Measurements from ENCODE around the gene NT5DC4.

Gene NT5DC4

GRCh38 chr2:112728029-112728362 is 7.2 kb downstream of the NT5DC4 start:
- no peak overlapping the region for H3K4me3 ChIP-seq (ENCODE audit: low read depth, low read length)
- no peak for DNase-seq (ENCODE audit: low read depth)
- TF ChIP-seq CTCF (conservative IDR thresholded peaks at IDR 0.05; ENCODE audit: low read depth, low read length), result no peak

GRCh38 chr2:112728378-112729175 is 7.8 kb downstream of the NT5DC4 start:
- no peak for DNase-seq (ENCODE audit: low read depth)
- H3K4me3 ChIP-seq (ENCODE audit: low read depth, low read length), result no peak overlapping the region
- no peak for TF ChIP-seq CTCF (conservative IDR thresholded peaks at IDR 0.05; ENCODE audit: low read depth, low read length)

DNA sequence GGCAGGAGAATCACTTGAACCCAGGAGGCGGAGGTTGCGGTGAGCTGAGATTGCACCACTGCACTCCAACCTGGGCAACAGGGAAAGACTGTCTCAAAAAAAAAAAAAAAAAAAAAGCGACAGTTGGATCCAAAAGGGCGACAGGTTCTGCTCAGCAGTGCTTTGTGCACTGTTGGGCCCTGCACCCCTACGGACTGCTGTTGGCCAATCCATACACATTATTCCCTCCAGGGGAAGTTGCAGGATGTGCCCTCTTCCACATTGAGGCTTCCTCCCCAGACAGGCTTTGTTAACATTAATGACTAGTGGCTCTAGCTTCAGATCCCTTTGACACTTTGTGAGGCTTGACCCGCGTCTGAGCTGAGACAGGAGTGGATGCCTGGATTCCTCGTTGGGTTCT is 9.4 kb downstream of the NT5DC4 start:
- no peak overlapping the region for H3K4me3 ChIP-seq (ENCODE audit: low read depth, low read length)
- no peak for TF ChIP-seq CTCF (conservative IDR thresholded peaks at IDR 0.05; ENCODE audit: low read depth, low read length)
- DNase-seq (ENCODE audit: low read depth), result no peak

DNA sequence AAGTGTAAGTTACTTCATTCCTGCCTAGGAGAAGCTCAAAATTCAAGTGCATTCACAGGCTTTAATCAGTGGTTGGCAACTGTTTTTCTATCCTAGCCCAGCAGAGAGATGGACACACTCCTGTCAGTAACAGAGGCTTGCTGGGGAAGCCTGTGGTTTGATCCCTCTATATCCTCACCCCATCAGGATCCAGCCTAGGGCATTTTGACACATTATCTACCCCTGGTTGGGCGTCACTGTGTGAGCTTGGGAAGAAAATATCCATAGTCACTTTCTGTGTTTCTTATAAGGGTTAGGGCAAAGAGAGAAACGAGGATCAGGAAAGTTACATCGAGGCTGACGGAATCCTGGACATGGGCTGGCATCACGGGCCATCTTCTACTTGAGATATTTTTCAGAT is 10.0 kb downstream of the NT5DC4 start:
- no peak for DNase-seq (ENCODE audit: low read depth)
- no peak overlapping the region for H3K4me3 ChIP-seq (ENCODE audit: low read depth, low read length)
- no peak for TF ChIP-seq CTCF (conservative IDR thresholded peaks at IDR 0.05; ENCODE audit: low read depth, low read length)

GRCh38 chr2:112731479-112731878 is 10.7 kb downstream of the NT5DC4 start:
- TF ChIP-seq CTCF (conservative IDR thresholded peaks at IDR 0.05; ENCODE audit: low read depth, low read length), result no peak
- no peak overlapping the region for H3K4me3 ChIP-seq (ENCODE audit: low read depth, low read length)
- DNase-seq (ENCODE audit: low read depth), result no peak

- DNase-seq (ENCODE audit: low read depth), result no peak
- TF ChIP-seq CTCF (conservative IDR thresholded peaks at IDR 0.05; ENCODE audit: low read depth, low read length), result no peak
- H3K4me3 ChIP-seq (ENCODE audit: low read depth, low read length), result no peak overlapping the region
Observed at GRCh38 chr2:112733456-112733855, 12.6 kb downstream of the NT5DC4 start.

DNA sequence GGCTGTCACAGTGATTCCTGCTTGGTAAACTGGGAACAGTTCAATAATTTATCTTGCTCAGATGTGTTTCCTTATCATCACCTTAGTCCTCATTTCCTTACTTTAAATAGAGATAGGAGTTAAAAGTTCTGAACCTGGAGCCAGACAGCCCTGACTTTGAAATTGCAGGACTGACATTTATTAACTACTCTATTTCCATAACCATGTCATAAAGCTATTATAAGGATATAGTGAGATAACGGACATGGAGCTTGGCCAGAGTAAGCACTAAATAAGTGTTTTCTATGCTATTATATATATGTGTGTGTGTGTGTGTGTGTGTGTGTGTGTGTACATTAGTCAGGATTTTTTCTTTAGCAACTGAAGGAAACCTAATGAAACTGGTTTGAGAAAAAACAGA is 13.1 kb downstream of the NT5DC4 start:
- no peak overlapping the region for H3K4me3 ChIP-seq (ENCODE audit: low read depth, low read length)
- no peak for TF ChIP-seq CTCF (conservative IDR thresholded peaks at IDR 0.05; ENCODE audit: low read depth, low read length)
- DNase-seq (ENCODE audit: low read depth), result no peak
